NT2/D1 (cell line): ENCODE results near the gene NDUFA8.

Experiments
- YY1 ChIP-seq: IDR thresholded peaks from 2 replicates; pipeline ENCODE4 v1.6.1; 2011; ENCODE audit not compliant: insufficient read length, insufficient read depth
- ZNF274 ChIP-seq: IDR thresholded peaks from 2 replicates; pipeline ENCODE4 v1.6.1; 2011; ENCODE audit warnings: mild to moderate bottlenecking, low read depth, low read length

DNA sequence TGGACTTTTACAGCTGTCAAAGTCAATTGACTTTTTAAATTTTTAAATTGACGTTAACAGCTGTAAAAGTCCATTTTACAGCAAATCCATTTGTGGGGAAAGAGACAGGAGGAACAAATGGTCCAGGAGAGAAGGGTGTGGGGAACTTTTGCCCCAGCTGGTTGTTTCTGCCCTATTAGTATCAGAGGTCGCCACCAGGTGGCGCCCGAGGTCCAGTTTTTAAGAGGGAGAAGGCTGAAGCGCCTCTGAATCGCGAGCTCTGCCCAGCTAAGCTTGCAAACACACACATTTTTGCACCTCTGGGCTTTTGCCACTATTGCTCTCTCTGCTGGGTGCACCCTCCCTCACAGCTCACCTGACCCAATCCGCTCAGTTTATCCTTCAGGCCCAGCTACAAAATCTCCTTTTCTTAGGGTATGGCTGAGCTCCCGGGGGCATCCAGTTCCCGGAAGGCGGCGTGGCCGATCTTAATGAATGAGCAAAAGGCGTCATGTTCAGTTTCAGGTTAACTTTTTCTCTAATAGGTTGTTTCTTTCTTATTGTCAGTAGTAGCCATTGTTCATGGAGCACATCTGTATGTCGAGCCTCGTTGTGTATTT is 60.2 kb downstream of the NDUFA8 start:
- no peak for TF ChIP-seq ZNF274
- no peak for TF ChIP-seq YY1
